OCI-LY7 (cell line): ENCODE measurements around the gene CIB2. TPM values are rescaled to one million over a fixed set of nuclear protein-coding genes. Genes with fewer than 3 reads are reported as not detected.

Source experiments
- BruUV-seq: library from RNA; stranded (reverse); fragments of 400-500 nt; replicated peaks from 2 replicates; lab custom pipeline; 2021; lab: Mats Ljungman, UMichigan
- CTCF ChIA-PET: fragments of 300-600 bp; sonication (Branson Sonifier 250); formaldehyde crosslinking; loops from one replicate; lab custom pipeline; 2022; ENCODE audit warnings: antibody characterized with exemption; ENCODE audit not compliant: unreplicated experiment; lab: Charles Lee
- POLR2A ChIA-PET: fragments of 300-600 bp; sonication (Branson Sonifier 250); formaldehyde crosslinking; loops from one replicate; lab custom pipeline; 2022; ENCODE audit warnings: antibody characterized with exemption; lab: Charles Lee
- DNase-seq: peaks from one replicate; pipeline ENCODE4 v3.0.0-alpha.2; 2015; ENCODE audit warnings: low spot score
- H2AFZ ChIP-seq: fragments of 200-600 bp; sonication (generic), shearing (Covaris generic); 2 replicates; pipeline ENCODE4 v1.6.1; 2014; ENCODE audit warnings: mild to moderate bottlenecking, antibody characterized with exemption, low read length, moderate library complexity
- H3K27ac ChIP-seq: fragments of 200-600 bp; sonication (generic); 2 replicates; pipeline ENCODE4 v1.5.1; 2014; ENCODE audit warnings: mixed run types, low read depth, mild to moderate bottlenecking, moderate library complexity, low read length, inconsistent platforms; ENCODE audit not compliant: poor library complexity, severe bottlenecking
- H3K36me3 ChIP-seq: fragments of 200-600 bp; sonication (generic); 2 replicates; pipeline ENCODE4 v1.6.1; 2014; ENCODE audit warnings: mild to moderate bottlenecking, antibody characterized with exemption, low read length, moderate library complexity, mixed read lengths; ENCODE audit not compliant: insufficient read depth
- H3K4me1 ChIP-seq: fragments of 200-600 bp; sonication (generic); 2 replicates; pipeline ENCODE4 v1.5.1; 2014; ENCODE audit warnings: mild to moderate bottlenecking, low read length; ENCODE audit not compliant: insufficient read depth, poor library complexity, severe bottlenecking
- H3K4me2 ChIP-seq: fragments of 200-600 bp; sonication (generic); 2 replicates; pipeline ENCODE4 v1.6.1; 2014; ENCODE audit warnings: mild to moderate bottlenecking, low read length
- H3K4me3 ChIP-seq: fragments of 200-600 bp; sonication (generic); 2 replicates; pipeline ENCODE4 v1.5.1; 2014; ENCODE audit warnings: mild to moderate bottlenecking, low read depth, low read length; ENCODE audit not compliant: poor library complexity, severe bottlenecking
- H3K79me2 ChIP-seq: fragments of 200-600 bp; sonication (generic); 2 replicates; pipeline ENCODE4 v1.6.1; 2016; ENCODE audit warnings: low read depth, mild to moderate bottlenecking, low read length, moderate library complexity, mixed read lengths; ENCODE audit not compliant: insufficient read depth
- H3K9me2 ChIP-seq: fragments of 200-600 bp; sonication (generic); 2 replicates; pipeline ENCODE4 v1.6.1; 2016; ENCODE audit warnings: mild to moderate bottlenecking, low read length, mixed read lengths; ENCODE audit not compliant: insufficient read depth
- H3K9me3 ChIP-seq: fragments of 200-600 bp; sonication (generic); 2 replicates; pipeline ENCODE4 v1.6.1; 2014; ENCODE audit warnings: mild to moderate bottlenecking, mixed run types, low read length, mixed read lengths
- H4K20me1 ChIP-seq: fragments of 200-600 bp; sonication (generic); 2 replicates; pipeline ENCODE4 v1.6.1; 2014; ENCODE audit warnings: mild to moderate bottlenecking, antibody characterized with exemption, low read length, moderate library complexity, mixed read lengths; ENCODE audit not compliant: insufficient read depth
- CTCF ChIP-seq: fragments of 200-600 bp; sonication (generic); conservative IDR thresholded peaks from 2 replicates; pipeline ENCODE4 v1.5.1; 2014; ENCODE audit warnings: mild to moderate bottlenecking, antibody characterized with exemption, low read length, moderate library complexity, mixed read lengths
- EZH2phosphoT487 ChIP-seq: fragments of 200-600 bp; sonication (generic); IDR thresholded peaks from 2 replicates; pipeline ENCODE4 v1.6.1; 2018; ENCODE audit warnings: low read depth, borderline replicate concordance, mild to moderate bottlenecking, mixed run types, antibody characterized with exemption, low read length, moderate library complexity, mixed read lengths
- intact Hi-C: fragments of 100-400 bp; cut with micrococcal nuclease; formaldehyde crosslinking; loops from one replicate; pipeline ENCODE4 v1.10.0; 2022; ENCODE audit not compliant: unreplicated experiment
- total RNA-seq, 2 experiments: library from RNA; depleted of rRNA in 1 of 2; stranded (reverse); fragments of >200 nt in 1 of 2; shearing (Covaris generic) in 1 of 2; gene quantifications; 2 replicates each; pipeline ENCODE4 v1.2.3, GENCODE V29; 2014 to 2022

Gene CIB2
- total RNA-seq, 2 experiments from 2014 or later: 0.36 to 5.0 TPM

GRCh38 chr15:78070049-78070700 is 61.1 kb downstream of the CIB2 start:
- ChIA-PET POLR2A (interaction anchor here (1.6 to 5.9 kb wide), 4 partner anchors 9 to 20 kb away, joined by 4 to 53 read pairs (median 24); no protein-coding TSS in a partner anchor), CTCF (interaction anchor here (0.6 to 1.7 kb wide), 2 partner anchors 39 to 919 kb away, joined by 5 to 9 read pairs; no protein-coding TSS in a partner anchor)
- H3K9me3 ChIP-seq: no peaks in the 10 kb centered on the region
- peaks cover 23% of the 10 kb centered on the region; the same call in 1 of the 2 replicates for H3K36me3 ChIP-seq
- H2AFZ ChIP-seq: no peak overlapping the region
- H3K4me2 ChIP-seq: peak overlapping the region; percentile 85
- BruUV-seq: no TSS peak
- H4K20me1 ChIP-seq: no peaks in the 10 kb centered on the region
- intact Hi-C loops: no loop called here
- peaks cover 94% of the 10 kb centered on the region for H3K79me2 ChIP-seq
- peak; percentile 53 for DNase-seq
- peaks cover 70% of the 10 kb centered on the region for H3K4me1 ChIP-seq
- H3K4me3 ChIP-seq: peak overlapping the region; percentile 56
- TF ChIP-seq CTCF: no peak
- no peak for TF ChIP-seq EZH2phosphoT487
- peak overlapping the region; percentile 82 for H3K27ac ChIP-seq
- H3K9me2 ChIP-seq: no peaks in the 10 kb centered on the region

- Histone ChIP-seq H3K4me1 (peaks cover 76% of the 10 kb centered on the region), H3K36me3 (peaks cover 23% of the 10 kb centered on the region; the same call in 1 of the 2 replicates), H3K4me3 (peak overlapping the region; percentile 56), H3K27ac (peak overlapping the region; percentile 82), H2AFZ (peak overlapping the region; percentile 3; the same call in 1 of the 2 replicates), H3K9me2 (no peaks in the 10 kb centered on the region), H4K20me1 (no peaks in the 10 kb centered on the region), H3K79me2 (peaks cover 94% of the 10 kb centered on the region), H3K4me2 (peak overlapping the region; percentile 85), H3K9me3 (no peaks in the 10 kb centered on the region)
- BruUV-seq: no TSS peak
- POLR2A ChIA-PET: interaction anchor here (0.7 to 5.9 kb wide), 6 partner anchors 9 to 1009 kb away, joined by 3 to 53 read pairs (median 4); no protein-coding TSS in a partner anchor
- CTCF ChIA-PET: interaction anchor here (0.5 to 1.7 kb wide), 3 partner anchors 10 to 659 kb away, joined by 3 to 5 read pairs (median 3); no protein-coding TSS in a partner anchor
- peak; percentile 45 for DNase-seq
- TF ChIP-seq CTCF (peak; percentile 53; the same call in 1 of the 2 replicates), EZH2phosphoT487 (no peak)
- intact Hi-C loops: no loop called here
Observed at GRCh38 chr15:78069462-78070029, 61.7 kb downstream of the CIB2 start.
